RPMI7951 (cell line): ENCODE results near the gene LAMP1. TPM values are rescaled to one million over a fixed set of nuclear protein-coding genes. Genes with fewer than 3 reads are reported as not detected.
"Not testable (repeated sequence)": the region's sequence is repeated elsewhere in the genome, so short reads cannot be mapped to it uniquely, and the experiment has no call there.

ENCODE experiments used
- DNase-seq: peaks from one replicate; pipeline ENCODE4 v3.0.0-alpha.2; 2012; ENCODE audit warnings: low read depth
- total RNA-seq: library from RNA; depleted of rRNA; stranded (reverse); fragments of >200 nt; shearing (Covaris generic); gene quantifications from 2 replicates; pipeline ENCODE4 v1.2.3, GENCODE V29; 2014; rRNA removed

The LAMP1 gene
- total RNA-seq, 1 experiment from 2014 or later = 97.8 TPM

- DNase-seq = no peak
Measured at GRCh38 chr13:113356596-113356995, 59.6 kb downstream of the LAMP1 start.

GRCh38 chr13:113357529-113357928 is 60.5 kb downstream of the LAMP1 start:
- no peak for DNase-seq

- no peak for DNase-seq
Measured at GRCh38 chr13:113358653-113359190, 61.7 kb downstream of the LAMP1 start.

- DNase-seq = no peak
Measured at GRCh38 chr13:113359571-113359970, 62.5 kb downstream of the LAMP1 start.

GRCh38 chr13:113360446-113360845 is 63.4 kb downstream of the LAMP1 start:
- DNase-seq = no peak

DNA sequence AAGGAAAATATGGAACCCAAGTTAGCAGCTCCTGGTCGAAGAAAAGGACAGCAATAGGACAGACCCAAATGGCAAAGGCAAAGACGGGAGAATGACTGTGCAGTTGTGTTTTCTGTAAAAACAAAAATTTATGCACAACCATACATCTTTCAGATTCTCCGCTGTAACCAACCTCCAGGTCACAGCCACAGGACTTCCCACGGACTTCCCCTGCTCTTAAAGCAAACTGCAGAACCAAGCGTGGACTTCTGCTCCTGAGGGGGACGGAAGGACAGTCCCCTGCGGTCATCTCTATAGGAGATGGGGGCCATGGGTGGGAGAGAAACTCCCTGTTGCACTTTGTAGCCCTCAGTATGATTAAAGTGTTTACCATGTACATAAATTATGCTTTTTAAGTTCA is 64.4 kb downstream of the LAMP1 start:
- no peak for DNase-seq

DNA sequence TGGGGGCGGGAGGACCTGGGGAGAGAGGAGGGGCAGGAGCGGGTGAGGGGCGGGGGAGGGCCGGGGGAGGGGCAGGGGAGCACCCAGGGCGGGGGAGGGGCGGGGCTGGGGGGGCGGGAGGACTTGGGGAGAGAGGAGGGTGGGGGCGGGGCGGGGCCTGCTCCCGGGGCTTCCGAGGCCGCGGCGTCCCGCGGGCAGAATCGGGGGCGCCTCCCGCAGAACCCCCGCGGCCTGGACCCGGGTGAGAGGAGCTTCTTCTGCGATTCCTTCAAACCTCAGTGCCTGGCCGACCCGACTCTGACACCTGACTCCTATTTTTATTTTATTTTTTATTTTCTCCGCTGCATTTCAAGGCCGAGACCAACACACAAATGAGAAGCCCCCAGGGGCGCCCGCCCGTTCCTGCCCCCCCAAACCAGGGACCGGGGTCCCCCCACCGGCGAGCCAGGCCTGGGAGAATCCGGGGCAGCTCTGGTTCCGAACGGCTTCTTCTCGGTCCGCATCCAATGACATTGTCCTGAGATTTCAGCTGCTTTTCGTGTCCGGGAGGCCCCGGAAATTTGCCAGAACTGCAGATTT is 67.4 kb downstream of the LAMP1 start:
- DNase-seq = no peak

DNA sequence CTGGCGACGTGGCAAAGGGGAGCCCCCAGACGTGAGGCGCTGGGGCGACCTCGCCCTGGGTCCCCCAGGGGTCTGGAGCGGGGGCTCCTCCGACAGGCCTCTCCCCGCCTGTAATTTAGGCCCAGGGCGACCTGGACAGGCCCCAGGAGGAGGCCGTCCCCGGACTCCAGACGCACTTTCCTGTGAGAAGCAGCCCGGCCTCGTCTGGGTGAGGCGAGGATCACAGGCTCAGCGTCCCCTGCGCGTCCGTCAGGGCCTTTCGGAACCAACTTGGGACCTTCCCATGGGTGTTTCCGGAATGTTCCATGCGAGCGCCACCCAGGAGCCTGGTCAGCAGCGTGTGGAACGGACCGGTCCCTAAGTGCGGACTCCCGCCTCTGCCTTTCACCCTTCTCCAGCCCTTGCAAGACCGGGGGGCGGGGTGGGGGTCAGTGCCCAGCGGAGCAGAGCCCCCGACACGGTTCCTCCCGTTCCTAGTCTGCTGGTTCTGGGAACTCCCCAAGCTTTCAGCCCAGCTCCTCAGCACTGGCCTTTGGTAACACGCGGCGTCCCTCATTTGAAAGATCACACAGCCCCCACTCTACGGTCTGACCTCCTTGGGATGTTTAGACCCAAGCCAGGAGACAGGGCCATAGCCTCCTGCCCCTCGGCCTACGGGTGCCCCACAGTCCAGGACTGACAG is 68.0 kb downstream of the LAMP1 start:
- no peak for DNase-seq

- DNase-seq = no peak
Measured at GRCh38 chr13:113365583-113365970, 68.5 kb downstream of the LAMP1 start.

DNA sequence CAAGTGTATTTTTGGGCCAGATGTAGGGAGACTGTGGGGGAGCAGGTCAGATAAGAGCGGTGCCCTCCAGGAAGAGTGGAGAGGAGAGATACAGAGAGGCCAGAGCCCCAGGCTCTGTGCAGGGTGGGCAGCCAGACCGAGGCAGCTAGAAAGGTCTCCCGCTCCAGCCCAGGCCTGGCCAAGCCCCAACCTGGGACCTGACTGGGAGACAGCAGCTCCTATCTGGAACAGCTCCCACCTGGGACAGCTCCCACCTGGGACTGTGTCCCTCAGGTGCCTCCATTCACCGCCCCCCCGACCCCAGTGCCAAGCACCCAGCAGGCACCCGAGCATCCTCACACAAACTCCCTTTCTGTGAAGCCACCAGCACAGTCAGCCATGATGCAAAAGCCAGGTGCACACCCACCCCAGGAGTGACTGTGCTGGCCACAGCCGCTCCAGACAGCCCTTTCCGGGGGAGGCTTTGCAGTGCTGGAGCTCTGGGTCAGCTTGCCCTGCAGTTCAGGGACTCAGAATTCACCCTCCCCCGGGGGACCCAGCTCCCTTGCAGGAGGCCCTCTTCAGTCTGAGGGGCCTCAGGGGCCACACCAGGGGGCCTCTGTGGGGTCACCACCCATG is 69.0 kb downstream of the LAMP1 start:
- no peak for DNase-seq

GRCh38 chr13:113367020-113367560 is 70.1 kb downstream of the LAMP1 start:
- DNase-seq = no peak

- no peak for DNase-seq
Measured at GRCh38 chr13:113367771-113368170, 70.7 kb downstream of the LAMP1 start.

- not testable (repeated sequence) for DNase-seq
Measured at GRCh38 chr13:113368353-113368752, 71.3 kb downstream of the LAMP1 start.

DNA sequence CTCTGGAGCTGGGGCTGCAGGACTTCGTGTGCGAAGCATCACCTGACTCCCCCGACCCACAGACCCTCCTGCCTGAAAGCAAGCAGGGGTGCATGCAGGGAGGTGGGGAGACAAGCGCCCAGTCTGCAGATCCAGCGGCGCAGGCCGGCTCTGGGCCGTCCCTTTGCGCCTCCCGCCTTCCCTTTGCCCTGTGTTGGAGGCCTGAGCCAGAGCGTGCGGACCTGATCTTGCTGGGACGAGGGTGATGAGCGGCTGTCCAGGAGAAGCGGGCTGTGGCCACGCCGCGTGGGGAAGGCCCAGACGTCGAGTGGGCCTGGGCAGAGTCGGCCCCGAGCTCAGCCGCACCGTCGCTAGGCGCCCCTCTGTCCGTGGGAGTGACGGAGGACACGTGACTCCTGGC is 72.2 kb downstream of the LAMP1 start:
- no peak for DNase-seq

- no peak for DNase-seq
Measured at GRCh38 chr13:113369881-113370280, 72.8 kb downstream of the LAMP1 start.

DNA sequence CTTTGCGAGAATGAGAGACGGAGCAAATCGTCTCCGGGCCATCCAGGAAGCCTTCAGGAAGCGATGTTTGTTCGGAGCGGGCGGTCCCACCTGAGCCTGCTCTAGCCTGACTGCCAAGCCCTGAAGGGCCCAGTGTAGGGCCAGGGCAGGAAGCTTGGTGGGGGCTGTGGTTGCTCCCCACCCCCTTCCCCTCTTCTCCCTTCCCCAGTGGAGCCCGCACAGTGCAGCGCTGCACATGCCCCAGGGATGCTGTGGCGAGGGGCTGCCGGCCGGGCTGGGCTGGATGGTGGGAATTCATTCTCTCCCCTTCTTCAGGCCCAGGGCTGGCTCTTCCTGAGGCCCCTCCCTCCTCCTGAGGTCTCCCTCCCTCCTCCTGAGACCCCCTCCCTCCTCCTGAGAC is 74.0 kb downstream of the LAMP1 start:
- DNase-seq = no peak

DNA sequence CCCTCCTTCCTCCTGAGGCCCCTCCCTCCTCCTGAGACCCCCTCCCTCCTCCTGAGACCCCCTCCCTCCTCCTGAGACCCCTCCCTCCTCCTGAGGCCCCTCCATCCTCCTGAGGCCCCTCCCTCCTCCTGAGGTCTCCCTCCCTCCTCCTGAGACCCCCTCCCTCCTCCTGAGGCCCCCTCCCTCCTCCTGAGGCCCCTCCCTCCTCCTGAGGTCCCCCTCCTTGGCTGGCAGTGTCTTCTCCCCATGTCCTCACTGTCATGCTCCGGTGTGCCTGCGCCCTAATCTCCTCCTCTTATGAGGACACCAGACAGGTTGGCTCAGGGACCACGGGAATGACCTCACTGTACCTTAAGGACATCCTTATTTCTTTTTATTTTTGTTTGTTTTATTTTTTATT is 74.7 kb downstream of the LAMP1 start:
- DNase-seq = not testable (repeated sequence)

Other genes with a start within 250 kb of the LAMP1 start
- gene F7, start 191.4 kb upstream of the LAMP1 start, total RNA-seq = not detected in 2 replicates
- gene F10, start 174.4 kb upstream of the LAMP1 start, total RNA-seq = not detected in 2 replicates
- not detected in 2 replicates for gene PROZ, start 138.6 kb upstream of the LAMP1 start, total RNA-seq
- gene PCID2, start 88.6 kb upstream of the LAMP1 start, total RNA-seq = 50.4 and 55.3 TPM in 2 replicates
- 69.4 and 72.4 TPM in 2 replicates for gene CUL4A, start 87.6 kb upstream of the LAMP1 start, total RNA-seq
- not detected in 2 replicates for gene GRTP1, start 66.9 kb downstream of the LAMP1 start, total RNA-seq
- gene ADPRHL1, start 156.2 kb downstream of the LAMP1 start, total RNA-seq = 0.29 TPM in 1 of 2 replicates, not detected in the other
- 3.6 and 7.3 TPM in 2 replicates for gene DCUN1D2, start 193.5 kb downstream of the LAMP1 start, total RNA-seq